Aorta (tissue), 5 donors: ENCODE results near the gene SPATA2L. TPM values are rescaled to one million over a fixed set of nuclear protein-coding genes. Genes with fewer than 3 reads are reported as not detected.

Source experiments
- ATAC-seq: fragments of 200-7000 bp; cut with Tn5 transposase; one replicate; pipeline ENCODE4 v1.9.1; 2022; ENCODE audit warnings: moderate library complexity; ENCODE audit not compliant: low FRiP score
- DNase-seq, 2 donors: peaks; one replicate each; pipeline ENCODE4 v3.0.0-alpha.2; 2020
- H3K27ac ChIP-seq, 2 donors: one replicate each; pipeline ENCODE4 v1.5.1; 2013; ENCODE audit warnings: low read length in 2 of 2, mild to moderate bottlenecking in 2 of 2, moderate library complexity in 2 of 2, control low read depth in 1 of 2, inconsistent platforms in 1 of 2, low read depth in 1 of 2
- H3K27me3 ChIP-seq, 2 donors: one replicate each; pipeline ENCODE4 v1.6.1; 2013; ENCODE audit warnings: control low read depth in 1 of 2, low read length in 1 of 2, mild to moderate bottlenecking in 1 of 2, moderate library complexity in 1 of 2; ENCODE audit not compliant: insufficient read depth in 2 of 2, control insufficient read depth in 1 of 2
- H3K36me3 ChIP-seq, 2 donors: one replicate each; pipeline ENCODE4 v1.6.1; 2013; ENCODE audit warnings: control low read depth in 1 of 2, low read length in 1 of 2, mild to moderate bottlenecking in 1 of 2; ENCODE audit not compliant: insufficient read depth in 2 of 2, control insufficient read depth in 1 of 2
- H3K4me1 ChIP-seq, 2 donors: one replicate each; pipeline ENCODE4 v1.6.1; 2013; ENCODE audit warnings: low read length in 2 of 2, control low read depth in 1 of 2, mild to moderate bottlenecking in 1 of 2, moderate library complexity in 1 of 2; ENCODE audit not compliant: insufficient read depth in 2 of 2, control insufficient read depth in 1 of 2
- H3K4me3 ChIP-seq, 2 donors: one replicate each; pipeline ENCODE4 v1.5.1; 2013; ENCODE audit warnings: low read length in 2 of 2, control low read depth in 1 of 2, mild to moderate bottlenecking in 1 of 2
- H3K9me3 ChIP-seq: one replicate; pipeline ENCODE4 v1.6.1; 2013; ENCODE audit warnings: mild to moderate bottlenecking, low read length; ENCODE audit not compliant: control insufficient read depth
- WGBS, 2 donors: extraction: QIAGEN DNeasy Blood & Tissue Kit; methylation state at CpG; one replicate each; pipeline ENCODE4 v1.1.7; 2013; 5-methylcytosine and 5-hydroxymethylcytosine counted together
- intact Hi-C, 2 donors: fragments of 100-400 bp; cut with DNase I; formaldehyde crosslinking; loops; one replicate each; pipeline versions ENCODE4 v1.14.2 to v1.15.0; 2022
- polyA plus RNA-seq, 2 donors: library from polyadenylated mRNA; stranded (reverse); fragments of 200-250 nt; gene quantifications; one replicate each; pipeline ENCODE4 v1.2.3, GENCODE V29; 2013
- total RNA-seq, 2 donors: library from RNA; stranded (reverse); fragmentation: NEBNext Ultra II Directional; extraction: Animal tissue kit (Norgen Biotek cat#: 25700); gene quantifications; one replicate each; pipeline ENCODE4 v1.2.1, GENCODE V29; 2021
- donor health status: healthy with polysubstance abuse.
- donor health status: Bipolar disorder and iron deficiency.
- donor health status: DM: no; HTN: no; CAD: no.
- donor health status: DM: no; HTN: no; CAD: no.
- donor health status: DM: yes; HTN: yes; CAD: no.

The SPATA2L gene
- total and polyA plus RNA-seq, 4 donors = 4.9 to 13.4 (median 10.5) TPM

GRCh38 chr16:89653656-89654295, 47.7 kb downstream of the SPATA2L start:
- ATAC-seq (no peak), DNase-seq (peak in 1 of 2 donors; percentile 6)
- Histone ChIP-seq H3K27me3 (no peaks in the 10 kb centered on the region), H3K4me1 (peaks cover 0 to 3% of the 10 kb centered on the region in 2 donors), H3K27ac (no peak overlapping the region), H3K9me3 (no peaks in the 10 kb centered on the region), H3K4me3 (no peak overlapping the region), H3K36me3 (peaks cover 0 to 1% of the 10 kb centered on the region in 2 donors)
- 88 to 89% methylated on average over 10 of the region's 10 CpGs for WGBS, 2 donors
- intact Hi-C loops = no loop called here

- intact Hi-C loops = no loop called here
- H3K36me3 ChIP-seq = peaks cover 0 to 7% of the 10 kb centered on the region in 2 donors
- no peak overlapping the region for H3K27ac ChIP-seq
- H3K9me3 ChIP-seq = no peaks in the 10 kb centered on the region
- H3K27me3 ChIP-seq = no peaks in the 10 kb centered on the region
- H3K4me3 ChIP-seq = no peak overlapping the region
- ATAC-seq (no peak), DNase-seq (no peak)
- H3K4me1 ChIP-seq = peaks cover 0 to 1% of the 10 kb centered on the region in 2 donors
- WGBS, 2 donors = 92 to 94% methylated on average over 14 to 15 of the region's 15 CpGs
Observed at GRCh38 chr16:89651584-89651983, 49.9 kb downstream of the SPATA2L start.

GRCh38 chr16:89646906-89647305, 54.6 kb downstream of the SPATA2L start:
- Histone ChIP-seq H3K27me3 (no peaks in the 10 kb centered on the region), H3K4me1 (no peaks in the 10 kb centered on the region), H3K36me3 (peaks cover 0 to 12% of the 10 kb centered on the region in 2 donors), H3K4me3 (no peak overlapping the region), H3K27ac (no peak overlapping the region), H3K9me3 (no peaks in the 10 kb centered on the region)
- intact Hi-C loops = loop anchor here in 1 of 2 donors (10.0 kb wide), 1 partner anchor 412 kb away; no protein-coding TSS in a partner anchor
- no peak for DNase-seq
- ATAC-seq = no peak
- 90 to 91% methylated on average over 12 of the region's 12 CpGs for WGBS, 2 donors

Other genes starting within 250 kb of the SPATA2L start
- gene ANKRD11, start 211.1 kb downstream of the SPATA2L start, total RNA-seq = 100 to 1,000 TPM; 124 to 139 TPM
- 10 to 100 TPM; 34.6 to 56.0 TPM for gene ANKRD11, start 211.1 kb downstream of the SPATA2L start, polyA plus RNA-seq
- gene SPG7, start 193.3 kb downstream of the SPATA2L start, total RNA-seq = 100 to 1,000 TPM in 1 of 2 donors, 10 to 100 TPM in 1; 90.6 to 110 TPM
- gene SPG7, start 193.3 kb downstream of the SPATA2L start, polyA plus RNA-seq = 100 to 1,000 TPM in 1 of 2 donors, 10 to 100 TPM in 1; 28.4 to 171 TPM
- 1,000 to 10,000 TPM; 1,505 to 1,678 TPM for gene RPL13, start 141.0 kb downstream of the SPATA2L start, total RNA-seq
- 1,000 to 10,000 TPM; 4,359 to 6,820 TPM for gene RPL13, start 141.0 kb downstream of the SPATA2L start, polyA plus RNA-seq
- under 1 TPM; 0.13 to 0.66 TPM for gene CPNE7, start 125.9 kb downstream of the SPATA2L start, total RNA-seq
- gene CPNE7, start 125.9 kb downstream of the SPATA2L start, polyA plus RNA-seq = under 1 TPM; 0.13 to 0.69 TPM
- not detected for gene DPEP1, start 88.1 kb downstream of the SPATA2L start, total RNA-seq
- 1 to 10 TPM in 1 of 2 donors, not detected in 1; 8.5 TPM for gene DPEP1, start 88.1 kb downstream of the SPATA2L start, polyA plus RNA-seq
- 10 to 100 TPM; 69.0 to 78.8 TPM for gene CHMP1A, start 44.0 kb downstream of the SPATA2L start, total RNA-seq
- 100 to 1,000 TPM in 1 of 2 donors, 10 to 100 TPM in 1; 45.5 to 112 TPM for gene CHMP1A, start 44.0 kb downstream of the SPATA2L start, polyA plus RNA-seq
- 1 to 10 TPM; 6.5 to 8.6 TPM for gene SPATA33, start 43.9 kb downstream of the SPATA2L start, total RNA-seq
- 10 to 100 TPM in 1 of 2 donors, 1 to 10 TPM in 1; 3.0 to 10.7 TPM for gene SPATA33, start 43.9 kb downstream of the SPATA2L start, polyA plus RNA-seq
- gene CDK10, start 15.0 kb downstream of the SPATA2L start, total RNA-seq = 10 to 100 TPM; 29.9 to 71.1 TPM
- 100 to 1,000 TPM in 1 of 2 donors, 10 to 100 TPM in 1; 24.7 to 134 TPM for gene CDK10, start 15.0 kb downstream of the SPATA2L start, polyA plus RNA-seq
- gene VPS9D1, start 19.2 kb upstream of the SPATA2L start, total RNA-seq = 10 to 100 TPM; 10.3 to 15.3 TPM
- gene VPS9D1, start 19.2 kb upstream of the SPATA2L start, polyA plus RNA-seq = 10 to 100 TPM in 1 of 2 donors, 1 to 10 TPM in 1; 5.1 to 34.5 TPM
- gene ZNF276, start 19.8 kb upstream of the SPATA2L start, total RNA-seq = 10 to 100 TPM; 23.6 to 30.4 TPM
- 10 to 100 TPM in 1 of 2 donors, 1 to 10 TPM in 1; 3.3 to 47.7 TPM for gene ZNF276, start 19.8 kb upstream of the SPATA2L start, polyA plus RNA-seq
- gene FANCA, start 114.9 kb upstream of the SPATA2L start, total RNA-seq = 1 to 10 TPM; 3.9 to 6.9 TPM
- gene FANCA, start 114.9 kb upstream of the SPATA2L start, polyA plus RNA-seq = 1 to 10 TPM; 2.0 to 3.5 TPM
- gene SPIRE2, start 126.8 kb upstream of the SPATA2L start, total RNA-seq = 1 to 10 TPM in 1 of 2 donors, under 1 TPM in 1; 0.62 to 2.2 TPM
- gene SPIRE2, start 126.8 kb upstream of the SPATA2L start, polyA plus RNA-seq = 1 to 10 TPM; 1.4 to 2.3 TPM
- 100 to 1,000 TPM; 207 to 224 TPM for gene TCF25, start 171.9 kb upstream of the SPATA2L start, total RNA-seq
- gene TCF25, start 171.9 kb upstream of the SPATA2L start, polyA plus RNA-seq = 100 to 1,000 TPM in 1 of 2 donors, 10 to 100 TPM in 1; 47.6 to 273 TPM
- gene MC1R, start 217.2 kb upstream of the SPATA2L start, total RNA-seq = 10 to 100 TPM in 1 of 2 donors, 1 to 10 TPM in 1; 4.8 to 10.2 TPM
- 10 to 100 TPM in 1 of 2 donors, 1 to 10 TPM in 1; 1.5 to 12.1 TPM for gene MC1R, start 217.2 kb upstream of the SPATA2L start, polyA plus RNA-seq
- 10 to 100 TPM in 1 of 2 donors, 1 to 10 TPM in 1; 5.6 to 12.5 TPM for gene TUBB3, start 221.6 kb upstream of the SPATA2L start, total RNA-seq
- gene TUBB3, start 221.6 kb upstream of the SPATA2L start, polyA plus RNA-seq = 1 to 10 TPM in 1 of 2 donors, under 1 TPM in 1; 0.38 to 2.4 TPM
- 10 to 100 TPM; 55.0 to 69.3 TPM for gene DEF8, start 247.1 kb upstream of the SPATA2L start, total RNA-seq
- gene DEF8, start 247.1 kb upstream of the SPATA2L start, polyA plus RNA-seq = 10 to 100 TPM; 53.6 to 78.0 TPM